ENCODE measurements around the gene CLEC1A.

Gene CLEC1A

GRCh38 chr12:10113920-10114319, 15.1 kb upstream of the CLEC1A start:
- Mint-ChIP-seq H3K4me1 (no peaks in the 10 kb centered on the region), H3K27ac (no peak overlapping the region), H3K4me3 (no peak overlapping the region), H3K9me3 (no peaks in the 10 kb centered on the region), H3K36me3 (no peaks in the 10 kb centered on the region), H3K27me3 (peaks cover 3% of the 10 kb centered on the region)

DNA sequence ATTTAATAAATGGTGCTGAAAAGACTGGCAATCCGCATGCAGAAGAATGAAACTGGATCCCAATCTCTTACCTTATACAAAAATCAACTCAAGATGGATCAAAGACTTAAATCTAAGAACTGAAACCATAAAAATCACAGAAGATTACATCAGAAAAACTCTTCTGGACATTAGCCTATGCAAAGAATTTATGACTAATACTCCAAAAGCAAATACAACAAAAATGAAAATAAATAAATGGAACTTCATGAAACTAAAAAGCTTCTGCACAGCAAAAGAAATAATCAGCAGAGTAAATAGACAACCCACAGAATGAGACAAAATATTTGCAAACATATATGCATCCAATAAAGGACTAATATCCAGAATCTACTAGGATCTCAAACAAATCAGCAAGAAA, 14.3 kb upstream of the CLEC1A start:
- no peak overlapping the region for H3K4me3 Mint-ChIP-seq
- no peak overlapping the region for H3K27ac Mint-ChIP-seq
- H3K4me1 Mint-ChIP-seq, result no peaks in the 10 kb centered on the region
- no peaks in the 10 kb centered on the region for H3K9me3 Mint-ChIP-seq
- peaks cover 1% of the 10 kb centered on the region for H3K27me3 Mint-ChIP-seq
- H3K36me3 Mint-ChIP-seq, result no peaks in the 10 kb centered on the region

GRCh38 chr12:10111451-10111850, 12.7 kb upstream of the CLEC1A start:
- H3K9me3 Mint-ChIP-seq, result no peaks in the 10 kb centered on the region
- H3K27ac Mint-ChIP-seq, result no peak overlapping the region
- peaks cover 4% of the 10 kb centered on the region for H3K27me3 Mint-ChIP-seq
- H3K4me1 Mint-ChIP-seq, result no peaks in the 10 kb centered on the region
- no peak overlapping the region for H3K4me3 Mint-ChIP-seq
- no peaks in the 10 kb centered on the region for H3K36me3 Mint-ChIP-seq

DNA sequence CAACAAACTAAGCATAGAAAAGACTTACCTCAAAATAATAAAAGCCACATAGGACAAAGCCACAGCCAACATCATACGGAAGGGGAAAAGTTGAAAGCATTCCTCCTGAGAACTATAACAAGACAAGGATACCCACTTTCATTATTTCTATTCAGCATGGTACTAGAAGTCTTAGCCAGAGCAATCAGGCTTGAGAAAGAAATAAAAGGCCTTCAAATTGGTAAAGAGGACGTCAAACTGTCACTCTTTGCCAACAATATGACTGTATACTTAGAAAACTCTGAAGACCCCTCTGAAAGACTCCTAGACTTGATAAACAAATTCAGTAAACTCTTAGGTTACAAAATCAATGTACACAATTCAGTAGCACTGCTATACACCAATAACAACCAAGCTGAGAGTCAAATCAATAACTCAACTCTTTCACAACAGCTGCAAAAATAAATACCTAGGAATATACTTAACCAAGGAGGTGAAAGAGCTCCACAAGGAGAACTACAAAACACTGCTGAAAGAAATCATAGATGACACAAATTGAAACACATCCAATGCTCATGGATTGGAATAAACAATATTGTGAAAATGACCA, 11.6 kb upstream of the CLEC1A start:
- Mint-ChIP-seq H3K27me3 (peaks cover 6% of the 10 kb centered on the region), H3K27ac (no peak overlapping the region), H3K9me3 (no peaks in the 10 kb centered on the region), H3K4me1 (no peaks in the 10 kb centered on the region), H3K4me3 (no peak overlapping the region), H3K36me3 (no peaks in the 10 kb centered on the region)

GRCh38 chr12:10102322-10102721, 3.5 kb upstream of the CLEC1A start:
- H3K27ac Mint-ChIP-seq, result no peak overlapping the region
- H3K4me1 Mint-ChIP-seq, result no peaks in the 10 kb centered on the region
- no peak overlapping the region for H3K4me3 Mint-ChIP-seq
- H3K36me3 Mint-ChIP-seq, result peaks cover 5% of the 10 kb centered on the region
- H3K9me3 Mint-ChIP-seq, result peaks cover 8% of the 10 kb centered on the region
- H3K27me3 Mint-ChIP-seq, result peaks cover 10% of the 10 kb centered on the region

GRCh38 chr12:10101648-10102220, 2.9 kb upstream of the CLEC1A start:
- H3K27me3 Mint-ChIP-seq, result peaks cover 7% of the 10 kb centered on the region
- peaks cover 5% of the 10 kb centered on the region for H3K36me3 Mint-ChIP-seq
- no peak overlapping the region for H3K4me3 Mint-ChIP-seq
- H3K9me3 Mint-ChIP-seq, result peaks cover 8% of the 10 kb centered on the region
- H3K27ac Mint-ChIP-seq, result no peak overlapping the region
- H3K4me1 Mint-ChIP-seq, result no peaks in the 10 kb centered on the region

DNA sequence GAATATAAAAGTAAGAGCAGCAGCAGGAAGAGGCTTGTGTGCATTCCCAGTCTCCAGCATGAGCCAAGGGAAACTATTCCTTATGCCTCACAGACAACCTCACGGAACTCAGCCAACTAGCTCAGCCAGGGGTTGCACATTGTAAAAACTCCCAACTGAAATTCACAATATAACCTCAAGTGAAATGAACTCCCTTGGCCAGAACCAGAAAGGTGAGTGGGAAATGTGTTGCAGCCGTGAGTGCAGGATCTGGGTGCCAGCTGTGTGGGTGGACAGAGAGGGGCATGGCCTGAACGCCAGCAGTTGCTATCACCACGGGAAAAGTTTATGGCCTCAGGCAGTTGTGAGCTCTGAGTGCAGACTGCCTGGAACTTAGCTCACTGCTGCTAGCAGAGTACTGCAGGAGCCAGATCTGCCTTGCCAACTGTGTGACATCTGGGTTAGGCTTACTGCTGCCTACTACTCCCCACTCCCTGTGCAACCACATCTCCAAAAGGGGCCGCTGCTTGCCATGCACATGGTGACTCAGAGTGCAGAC, 2.3 kb upstream of the CLEC1A start:
- peaks cover 7% of the 10 kb centered on the region for H3K27me3 Mint-ChIP-seq
- peaks cover 8% of the 10 kb centered on the region for H3K9me3 Mint-ChIP-seq
- no peak overlapping the region for H3K27ac Mint-ChIP-seq
- no peak overlapping the region for H3K4me3 Mint-ChIP-seq
- peaks cover 5% of the 10 kb centered on the region for H3K36me3 Mint-ChIP-seq
- no peaks in the 10 kb centered on the region for H3K4me1 Mint-ChIP-seq

GRCh38 chr12:10097521-10097920, 1.3 kb downstream of the CLEC1A start:
- Mint-ChIP-seq H3K4me3 (no peak overlapping the region), H3K36me3 (no peaks in the 10 kb centered on the region), H3K4me1 (no peaks in the 10 kb centered on the region), H3K9me3 (no peaks in the 10 kb centered on the region), H3K27ac (no peak overlapping the region), H3K27me3 (no peaks in the 10 kb centered on the region)

DNA sequence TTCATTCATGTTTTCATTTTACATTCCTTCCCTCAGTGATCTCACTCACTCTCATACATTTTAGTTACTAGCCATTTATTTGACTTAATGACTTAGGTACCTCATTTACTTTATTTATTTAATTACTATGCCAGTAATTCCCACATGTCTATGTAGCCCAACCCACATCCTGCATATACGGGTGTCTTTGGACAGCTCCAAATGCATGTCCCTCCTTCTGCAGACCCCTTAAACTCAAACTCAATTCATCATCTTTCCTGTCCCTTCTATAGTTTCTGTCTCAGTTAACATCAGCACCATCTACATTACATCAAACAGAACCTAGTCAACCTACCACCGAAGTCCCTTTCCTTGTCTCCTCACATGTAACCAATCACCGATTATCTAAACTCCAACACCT, 2.8 kb downstream of the CLEC1A start:
- H3K4me3 Mint-ChIP-seq, result no peak overlapping the region
- no peaks in the 10 kb centered on the region for H3K9me3 Mint-ChIP-seq
- no peaks in the 10 kb centered on the region for H3K27me3 Mint-ChIP-seq
- H3K36me3 Mint-ChIP-seq, result no peaks in the 10 kb centered on the region
- no peaks in the 10 kb centered on the region for H3K4me1 Mint-ChIP-seq
- no peak overlapping the region for H3K27ac Mint-ChIP-seq

DNA sequence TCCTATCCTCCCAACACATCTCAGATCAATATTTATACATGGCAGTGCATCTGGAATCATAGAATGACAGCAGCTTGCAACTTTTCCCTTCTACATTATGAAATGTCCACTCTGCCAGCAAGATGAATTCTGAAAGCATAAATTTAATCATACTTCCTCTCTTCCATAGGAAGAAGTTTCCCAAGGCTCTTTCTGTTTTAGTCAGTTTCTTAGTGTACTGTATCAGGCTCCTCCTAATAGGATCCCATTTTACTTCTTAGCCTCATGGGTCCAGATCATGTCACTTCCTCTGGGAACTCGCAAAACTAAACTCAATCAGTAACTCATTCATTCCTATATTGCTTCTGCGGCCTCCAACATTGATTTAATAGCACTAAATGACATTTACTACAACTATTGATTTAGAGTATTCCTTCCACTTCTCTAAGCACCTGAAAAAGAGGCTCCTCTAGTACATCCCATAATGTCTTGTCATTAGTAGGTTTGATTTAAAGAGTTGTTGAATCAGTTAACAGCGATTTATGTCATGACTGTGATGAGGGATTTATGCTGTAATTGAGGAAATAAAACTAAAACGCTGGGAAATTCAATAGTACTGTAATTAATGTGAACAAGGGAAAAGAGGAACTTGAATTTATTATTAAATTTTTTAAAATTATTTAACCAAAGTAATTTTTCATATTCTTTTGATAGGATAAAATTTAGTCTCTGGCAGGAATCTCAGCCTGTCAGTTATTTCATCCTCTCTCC, 4.0 kb downstream of the CLEC1A start:
- no peaks in the 10 kb centered on the region for H3K4me1 Mint-ChIP-seq
- H3K27me3 Mint-ChIP-seq, result no peaks in the 10 kb centered on the region
- no peaks in the 10 kb centered on the region for H3K36me3 Mint-ChIP-seq
- H3K9me3 Mint-ChIP-seq, result no peaks in the 10 kb centered on the region
- H3K27ac Mint-ChIP-seq, result no peak overlapping the region
- H3K4me3 Mint-ChIP-seq, result no peak overlapping the region

DNA sequence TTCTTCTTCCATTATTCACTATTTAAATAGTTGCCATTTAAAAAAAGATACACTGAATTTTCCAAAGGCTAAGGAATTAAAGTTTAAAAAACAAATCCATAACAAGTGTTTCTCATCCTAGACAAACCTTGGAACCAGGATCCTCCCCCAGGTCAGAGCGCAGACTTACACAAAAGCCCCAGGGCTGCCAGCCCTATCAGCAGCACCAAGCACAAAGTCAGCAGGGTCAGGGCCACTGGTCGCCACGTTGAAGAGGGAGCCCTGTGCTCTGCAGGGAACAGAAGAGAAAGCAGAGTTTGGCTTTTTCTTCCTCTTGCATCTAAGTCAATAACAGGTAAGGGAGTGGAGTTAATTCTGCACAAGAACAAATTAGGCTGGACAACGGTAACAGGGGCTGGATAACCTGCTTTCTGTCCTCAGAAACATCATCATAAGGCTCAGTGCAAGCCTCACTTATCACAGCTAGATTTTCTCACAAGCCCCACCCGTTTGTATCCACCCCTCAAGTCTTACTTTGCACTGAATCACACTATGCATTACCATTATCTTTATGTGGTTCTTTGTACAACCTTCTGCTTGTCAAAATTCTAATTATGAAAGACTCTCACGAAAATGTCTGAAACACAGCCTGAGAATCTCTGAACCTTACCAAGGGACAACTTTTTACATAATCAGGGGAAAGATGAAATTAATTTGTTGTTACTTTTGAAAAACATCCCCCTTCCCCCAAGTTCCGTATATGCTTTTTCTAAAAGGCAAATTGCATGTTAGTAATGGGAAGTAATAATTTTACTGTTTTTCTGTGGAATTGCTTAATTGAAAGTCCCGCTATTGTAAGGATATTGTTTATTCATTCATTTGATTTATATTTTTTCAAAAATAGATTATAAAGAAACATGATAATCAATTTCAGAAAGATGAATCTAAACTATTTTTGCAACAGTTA, 9.6 kb downstream of the CLEC1A start:
- Mint-ChIP-seq H3K36me3 (peaks cover 4% of the 10 kb centered on the region), H3K4me1 (no peaks in the 10 kb centered on the region), H3K4me3 (no peak overlapping the region), H3K27me3 (no peaks in the 10 kb centered on the region), H3K9me3 (peaks cover 7% of the 10 kb centered on the region), H3K27ac (no peak overlapping the region)

DNA sequence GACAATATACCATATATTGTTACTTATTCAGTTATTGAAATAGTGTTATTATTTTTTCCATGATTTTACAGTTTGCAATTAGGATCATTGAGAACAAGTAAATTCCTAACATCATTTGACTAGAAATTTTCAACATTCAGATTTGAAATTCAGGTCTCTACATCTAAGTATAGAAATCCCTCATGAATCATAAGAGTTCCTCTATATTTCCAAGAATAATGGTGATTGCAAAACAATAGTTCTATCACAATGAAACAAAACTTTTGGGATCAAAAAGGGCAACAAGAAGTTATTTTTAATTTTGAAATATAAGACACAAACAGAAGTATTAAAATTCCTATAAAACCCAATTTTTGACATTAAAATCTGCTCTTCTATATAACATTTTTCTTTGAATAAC, 10.8 kb downstream of the CLEC1A start:
- Mint-ChIP-seq H3K27me3 (no peaks in the 10 kb centered on the region), H3K9me3 (peaks cover 10% of the 10 kb centered on the region), H3K4me1 (no peaks in the 10 kb centered on the region), H3K36me3 (peaks cover 8% of the 10 kb centered on the region), H3K4me3 (no peak overlapping the region), H3K27ac (no peak overlapping the region)

GRCh38 chr12:10086387-10086786, 12.4 kb downstream of the CLEC1A start:
- Mint-ChIP-seq H3K9me3 (peaks cover 10% of the 10 kb centered on the region), H3K27me3 (peaks cover 2% of the 10 kb centered on the region), H3K4me3 (no peak overlapping the region)

GRCh38 chr12:10084733-10085132, 14.1 kb downstream of the CLEC1A start:
- Mint-ChIP-seq H3K36me3 (peaks cover 8% of the 10 kb centered on the region), H3K27me3 (peaks cover 2% of the 10 kb centered on the region), H3K9me3 (peaks cover 10% of the 10 kb centered on the region), H3K4me1 (no peaks in the 10 kb centered on the region), H3K4me3 (no peak overlapping the region), H3K27ac (no peak overlapping the region)

More at GRCh38 chr12:10086387-10086786, 12.4 kb downstream of the CLEC1A start:
- Mint-ChIP-seq H3K4me1 (no peaks in the 10 kb centered on the region), H3K36me3 (peaks cover 8% of the 10 kb centered on the region), H3K27ac (no peak overlapping the region)

DNA sequence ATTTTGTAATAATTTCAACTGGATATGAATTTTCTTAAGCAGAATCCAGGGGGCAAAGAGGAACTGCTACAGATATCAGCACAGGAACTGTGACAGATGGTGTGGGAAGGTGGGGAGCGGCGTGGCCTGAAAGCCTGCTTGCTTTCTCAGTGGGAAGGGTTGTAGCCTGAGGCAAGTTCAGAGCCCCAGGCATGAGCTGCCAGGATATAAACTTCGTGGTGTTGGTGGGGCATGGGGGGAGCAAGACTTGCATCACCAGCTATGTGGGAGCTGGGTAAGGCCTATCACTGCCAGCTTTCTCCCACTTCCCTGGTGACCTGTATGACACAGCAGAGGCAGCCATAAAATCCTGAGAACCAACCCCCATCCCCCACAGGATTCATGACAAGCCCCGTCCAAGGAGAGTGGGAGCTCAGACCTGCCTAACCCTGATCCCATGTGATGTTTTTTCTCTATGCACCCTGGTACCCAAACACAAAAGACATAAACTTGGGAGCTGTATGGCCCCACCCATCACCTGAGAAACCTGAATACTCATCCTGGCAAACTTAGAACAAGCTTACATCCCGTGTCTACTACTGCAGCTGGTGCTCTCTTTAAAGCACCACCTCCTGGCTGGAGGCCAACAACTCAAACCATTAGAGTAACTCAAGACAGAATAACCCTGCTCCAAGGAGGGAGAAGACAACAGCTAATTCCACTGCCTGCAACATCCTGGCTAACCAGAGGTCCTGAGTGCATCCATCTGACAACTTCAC, 16.5 kb downstream of the CLEC1A start:
- Mint-ChIP-seq H3K27me3 (peaks cover 6% of the 10 kb centered on the region), H3K9me3 (peaks cover 10% of the 10 kb centered on the region), H3K27ac (no peak overlapping the region), H3K4me3 (no peak overlapping the region), H3K36me3 (peaks cover 8% of the 10 kb centered on the region), H3K4me1 (no peaks in the 10 kb centered on the region)
